Left renal pelvis (tissue), 4 donors: ENCODE measurements around the gene NCAM1. TPM values are rescaled to one million over a fixed set of nuclear protein-coding genes. Genes with fewer than 3 reads are reported as not detected.
"Not testable (repeated sequence)": the region's sequence is repeated elsewhere in the genome, so short reads cannot be mapped to it uniquely, and the experiment has no call there.

ENCODE experiments used
- DNase-seq, 4 donors: peaks; one replicate each; pipeline ENCODE4 v3.0.0-alpha.2; 2013; ENCODE audit warnings: low read depth in 4 of 4, low spot score in 3 of 4
- polyA plus RNA-seq, 4 donors: library from polyadenylated mRNA; unstranded; fragments of 120-200 nt; gene quantifications; one replicate each; pipeline ENCODE4 v1.2.1, GENCODE V29; 2013; ENCODE audit not compliant: insufficient read length in 4 of 4

Gene NCAM1
- polyA plus RNA-seq, 4 donors, result 78.7 to 201 (median 84.2) TPM

GRCh38 chr11:113018913-113019312 lies 57.7 kb downstream of the NCAM1 start:
- no peak for DNase-seq

GRCh38 chr11:113019711-113020110 lies 58.5 kb downstream of the NCAM1 start:
- DNase-seq, result no peak

- no peak for DNase-seq
These were observed 59.9 kb downstream of the NCAM1 start for GRCh38 chr11:113021111-113021510.

GRCh38 chr11:113022262-113022661 lies 61.0 kb downstream of the NCAM1 start:
- no peak for DNase-seq

GRCh38 chr11:113023228-113023627 lies 62.0 kb downstream of the NCAM1 start:
- DNase-seq, result no peak

GRCh38 chr11:113023986-113024385 lies 62.8 kb downstream of the NCAM1 start:
- no peak for DNase-seq

GRCh38 chr11:113026778-113027177 lies 65.6 kb downstream of the NCAM1 start:
- DNase-seq, result no peak

- DNase-seq, result no peak
These were observed 73.4 kb downstream of the NCAM1 start for GRCh38 chr11:113034576-113034975.

GRCh38 chr11:113035708-113036107 lies 74.5 kb downstream of the NCAM1 start:
- no peak for DNase-seq

GRCh38 chr11:113043698-113044097 lies 82.5 kb downstream of the NCAM1 start:
- no peak for DNase-seq

GRCh38 chr11:113045146-113045545 lies 83.9 kb downstream of the NCAM1 start:
- DNase-seq, result no peak

GRCh38 chr11:113046866-113047265 lies 85.6 kb downstream of the NCAM1 start:
- no peak for DNase-seq

- DNase-seq, result no peak
These were observed 87.9 kb downstream of the NCAM1 start for GRCh38 chr11:113048820-113049768.

GRCh38 chr11:113053042-113053441 lies 91.8 kb downstream of the NCAM1 start:
- not testable (repeated sequence) for DNase-seq

- no peak for DNase-seq
These were observed 95.8 kb downstream of the NCAM1 start for GRCh38 chr11:113057038-113057437.

GRCh38 chr11:113059548-113059947 lies 98.3 kb downstream of the NCAM1 start:
- no peak for DNase-seq

- DNase-seq, result no peak
These were observed 104.1 kb downstream of the NCAM1 start for GRCh38 chr11:113065330-113065729.

- DNase-seq, result no peak
These were observed 111.1 kb downstream of the NCAM1 start for GRCh38 chr11:113072237-113072858.

GRCh38 chr11:113073290-113073953 lies 112.2 kb downstream of the NCAM1 start:
- DNase-seq, result no peak

GRCh38 chr11:113075586-113076095 lies 114.4 kb downstream of the NCAM1 start:
- no peak for DNase-seq

- DNase-seq, result no peak
These were observed 116.2 kb downstream of the NCAM1 start for GRCh38 chr11:113077379-113077778.
